Measurements from ENCODE around the gene MKRN1. TPM values are rescaled to one million over a fixed set of nuclear protein-coding genes. Genes with fewer than 3 reads are reported as not detected.
"Not testable (repeated sequence)": the region's sequence is repeated elsewhere in the genome, so short reads cannot be mapped to it uniquely, and the experiment has no call there.

MKRN1 gene
- total RNA-seq, 5 donors from 2014 or later (not counting 1 experiment from before 2014, with no cell fraction given) = 108 to 146 (median 137) TPM

- Histone ChIP-seq H3K9me3 (no peaks in the 10 kb centered on the region), H3K4me1 (ENCODE audit: control insufficient read depth in 1 of 2, extremely low read depth in 1 of 2, insufficient read depth in 2 of 2, low read length in 2 of 2) (no peaks in the 10 kb centered on the region), H3K4me3 (ENCODE audit: control insufficient read depth in 1 of 2, extremely low read depth in 1 of 2, low read length in 1 of 2) (no peak overlapping the region), H3K27me3 (replicated peaks in 1 of 2; ENCODE audit: control insufficient read depth in 2 of 2, extremely low read depth in 1 of 2, insufficient read depth in 2 of 2, low read length in 1 of 2) (peaks cover 0 to 3% of the 10 kb centered on the region in 2 experiments), H3K36me3 (ENCODE audit: control insufficient read depth in 2 of 2, extremely low read depth in 1 of 2, insufficient read depth in 1 of 2, low read length in 1 of 2) (no peaks in the 10 kb centered on the region), H3K27ac (ENCODE audit: low read length) (no peak overlapping the region)
- POLR2A ChIA-PET = interaction anchor here in 1 of 2 donors (0.6 kb wide), 1 partner anchor 9 kb away, joined by 3 read pairs; no protein-coding TSS in a partner anchor
- 93% methylated on average over 2 of the region's 5 CpGs for WGBS (ENCODE audit: insufficient coverage)
- ATAC-seq (replicated peaks in 1 of 4) (no peak), DNase-seq (no peak)
- CTCF ChIA-PET = interaction anchor here in 1 of 2 donors (0.6 kb wide), 1 partner anchor 70 kb away, joined by 4 read pairs; no protein-coding TSS in a partner anchor
- Mint-ChIP-seq H3K4me3 (no peak overlapping the region), H3K4me1 (no peaks in the 10 kb centered on the region), H3K36me3 (no peaks in the 10 kb centered on the region), H3K27ac (no peak overlapping the region), H3K9me3 (no peaks in the 10 kb centered on the region), H3K27me3 (no peaks in the 10 kb centered on the region)
These were observed 27.6 kb upstream of the MKRN1 start for GRCh38 chr7:140506788-140507464.

GRCh38 chr7:140501966-140502365 lies 22.7 kb upstream of the MKRN1 start:
- Histone ChIP-seq H3K9me3 (no peaks in the 10 kb centered on the region), H3K4me3 (ENCODE audit: control insufficient read depth in 1 of 2, extremely low read depth in 1 of 2, low read length in 1 of 2) (no peak overlapping the region), H3K36me3 (ENCODE audit: control insufficient read depth in 2 of 2, extremely low read depth in 1 of 2, insufficient read depth in 1 of 2, low read length in 1 of 2) (no peaks in the 10 kb centered on the region), H3K27ac (ENCODE audit: low read length) (no peak overlapping the region), H3K4me1 (ENCODE audit: control insufficient read depth in 1 of 2, extremely low read depth in 1 of 2, insufficient read depth in 2 of 2, low read length in 2 of 2) (no peaks in the 10 kb centered on the region), H3K27me3 (replicated peaks in 1 of 2; ENCODE audit: control insufficient read depth in 2 of 2, extremely low read depth in 1 of 2, insufficient read depth in 2 of 2, low read length in 1 of 2) (peaks cover 0 to 3% of the 10 kb centered on the region in 2 experiments)
- DNase-seq = no peak
- H3K27me3 Mint-ChIP-seq = no peaks in the 10 kb centered on the region
- POLR2A ChIA-PET = no interaction called here
- no peak for ATAC-seq (replicated peaks in 1 of 4)
- WGBS (ENCODE audit: insufficient coverage) = 93% methylated on average over 5 of the region's 5 CpGs
- no peaks in the 10 kb centered on the region for H3K36me3 Mint-ChIP-seq
- no peaks in the 10 kb centered on the region for H3K9me3 Mint-ChIP-seq
- no peak overlapping the region for H3K4me3 Mint-ChIP-seq
- CTCF ChIA-PET = interaction anchor here in 1 of 2 donors (0.6 to 1.0 kb wide), 2 partner anchors 25 to 26 kb away, joined by 3 to 8 read pairs; no protein-coding TSS in a partner anchor
- no peak overlapping the region for H3K27ac Mint-ChIP-seq
- H3K4me1 Mint-ChIP-seq = no peaks in the 10 kb centered on the region

GRCh38 chr7:140497807-140498206 lies 18.5 kb upstream of the MKRN1 start:
- H3K9me3 ChIP-seq; H3K27me3 ChIP-seq (replicated peaks in 1 of 2; ENCODE audit: control insufficient read depth in 2 of 2, extremely low read depth in 1 of 2, insufficient read depth in 2 of 2, low read length in 1 of 2); ATAC-seq (replicated peaks in 1 of 4); H3K9me3 Mint-ChIP-seq; H3K4me1 ChIP-seq (ENCODE audit: control insufficient read depth in 1 of 2, extremely low read depth in 1 of 2, insufficient read depth in 2 of 2, low read length in 2 of 2); H3K4me3 Mint-ChIP-seq; H3K36me3 ChIP-seq (ENCODE audit: control insufficient read depth in 2 of 2, extremely low read depth in 1 of 2, insufficient read depth in 1 of 2, low read length in 1 of 2); H3K27ac Mint-ChIP-seq; DNase-seq; H3K4me1 Mint-ChIP-seq; H3K27ac ChIP-seq (ENCODE audit: low read length); H3K4me3 ChIP-seq (ENCODE audit: control insufficient read depth in 1 of 2, extremely low read depth in 1 of 2, low read length in 1 of 2); H3K27me3 Mint-ChIP-seq; H3K36me3 Mint-ChIP-seq: not testable (repeated sequence)
- ChIA-PET CTCF (interaction anchor here (0.6 to 0.9 kb wide), 2 partner anchors 21 to 23 kb away, joined by 3 read pairs; no protein-coding TSS in a partner anchor), POLR2A (interaction anchor here in 1 of 2 donors (0.5 kb wide), 1 partner anchor 9 kb away, joined by 3 read pairs; no protein-coding TSS in a partner anchor)
- 100% methylated on average over 1 of the region's 7 CpGs for WGBS (ENCODE audit: insufficient coverage)

- Histone ChIP-seq H3K4me1 (ENCODE audit: control insufficient read depth in 1 of 2, extremely low read depth in 1 of 2, insufficient read depth in 2 of 2, low read length in 2 of 2) (no peaks in the 10 kb centered on the region), H3K36me3 (ENCODE audit: control insufficient read depth in 2 of 2, extremely low read depth in 1 of 2, insufficient read depth in 1 of 2, low read length in 1 of 2) (no peaks in the 10 kb centered on the region), H3K27me3 (replicated peaks in 1 of 2; ENCODE audit: control insufficient read depth in 2 of 2, extremely low read depth in 1 of 2, insufficient read depth in 2 of 2, low read length in 1 of 2) (no peaks in the 10 kb centered on the region), H3K9me3 (no peaks in the 10 kb centered on the region), H3K27ac (ENCODE audit: low read length) (no peak overlapping the region), H3K4me3 (ENCODE audit: control insufficient read depth in 1 of 2, extremely low read depth in 1 of 2, low read length in 1 of 2) (no peak overlapping the region)
- ChIA-PET POLR2A (no interaction called here), CTCF (interaction anchor here in 1 of 2 donors (0.9 kb wide), 1 partner anchor 23 kb away, joined by 3 read pairs; no protein-coding TSS in a partner anchor)
- Mint-ChIP-seq H3K4me3 (no peak overlapping the region), H3K36me3 (no peaks in the 10 kb centered on the region), H3K9me3 (no peaks in the 10 kb centered on the region), H3K4me1 (peaks cover 0 to 2% (median 0%) of the 10 kb centered on the region in 3 donors), H3K27me3 (no peaks in the 10 kb centered on the region), H3K27ac (no peak overlapping the region)
- ATAC-seq (replicated peaks in 1 of 4) = no peak
- DNase-seq = no peak
- WGBS (ENCODE audit: insufficient coverage) = no CpG with 5 or more reads among the region's 5 CpGs
These were observed 18.0 kb upstream of the MKRN1 start for GRCh38 chr7:140497241-140497769.

GRCh38 chr7:140495514-140496097 lies 16.3 kb upstream of the MKRN1 start:
- H3K9me3 ChIP-seq = no peaks in the 10 kb centered on the region
- ChIA-PET CTCF (interaction anchor here (1.0 to 4.9 kb wide), 2 partner anchors 18 to 162 kb away, joined by 6 to 44 read pairs; no protein-coding TSS in a partner anchor), POLR2A (interaction anchor here in 1 of 2 donors (0.6 kb wide), 1 partner anchor 18 kb away, joined by 5 read pairs; no protein-coding TSS in a partner anchor)
- Mint-ChIP-seq H3K9me3 (no peaks in the 10 kb centered on the region), H3K27ac (no peak overlapping the region), H3K4me3 (no peak overlapping the region), H3K4me1 (peaks cover 0 to 2% (median 0%) of the 10 kb centered on the region in 3 donors), H3K27me3 (no peaks in the 10 kb centered on the region), H3K36me3 (no peaks in the 10 kb centered on the region)
- H3K36me3 ChIP-seq (ENCODE audit: control insufficient read depth in 2 of 2, extremely low read depth in 1 of 2, insufficient read depth in 1 of 2, low read length in 1 of 2) = no peaks in the 10 kb centered on the region
- H3K27ac ChIP-seq (ENCODE audit: low read length) = no peak overlapping the region
- no peaks in the 10 kb centered on the region for H3K4me1 ChIP-seq (ENCODE audit: control insufficient read depth in 1 of 2, extremely low read depth in 1 of 2, insufficient read depth in 2 of 2, low read length in 2 of 2)
- no peaks in the 10 kb centered on the region for H3K27me3 ChIP-seq (replicated peaks in 1 of 2; ENCODE audit: control insufficient read depth in 2 of 2, extremely low read depth in 1 of 2, insufficient read depth in 2 of 2, low read length in 1 of 2)
- DNase-seq (no peak), ATAC-seq (replicated peaks in 1 of 4) (no peak)
- H3K4me3 ChIP-seq (ENCODE audit: control insufficient read depth in 1 of 2, extremely low read depth in 1 of 2, low read length in 1 of 2) = no peak overlapping the region
- 100% methylated on average over 3 of the region's 9 CpGs for WGBS (ENCODE audit: insufficient coverage)

- whole genome bisulfite sequencing (ENCODE audit: insufficient coverage) = 98% methylated on average over 9 of the region's 9 CpGs
- H3K36me3 Mint-ChIP-seq = no peaks in the 10 kb centered on the region
- no peaks in the 10 kb centered on the region for H3K27me3 Mint-ChIP-seq
- H3K9me3 Mint-ChIP-seq = no peaks in the 10 kb centered on the region
- DNase-seq (no peak), ATAC-seq (replicated peaks in 1 of 4) (no peak)
- Histone ChIP-seq H3K36me3 (ENCODE audit: control insufficient read depth in 2 of 2, extremely low read depth in 1 of 2, insufficient read depth in 1 of 2, low read length in 1 of 2) (no peaks in the 10 kb centered on the region), H3K9me3 (no peaks in the 10 kb centered on the region), H3K4me1 (ENCODE audit: control insufficient read depth in 1 of 2, extremely low read depth in 1 of 2, insufficient read depth in 2 of 2, low read length in 2 of 2) (no peaks in the 10 kb centered on the region), H3K4me3 (ENCODE audit: control insufficient read depth in 1 of 2, extremely low read depth in 1 of 2, low read length in 1 of 2) (no peak overlapping the region), H3K27ac (ENCODE audit: low read length) (no peak overlapping the region), H3K27me3 (replicated peaks in 1 of 2; ENCODE audit: control insufficient read depth in 2 of 2, extremely low read depth in 1 of 2, insufficient read depth in 2 of 2, low read length in 1 of 2) (no peaks in the 10 kb centered on the region)
- POLR2A ChIA-PET = interaction anchor here in 1 of 2 donors (0.5 to 0.6 kb wide), 2 partner anchors 18 to 127 kb away, joined by 5 read pairs; no protein-coding TSS in a partner anchor
- CTCF ChIA-PET = interaction anchor here (0.7 to 4.9 kb wide), 5 partner anchors 18 to 1038 kb away, joined by 3 to 44 read pairs (median 4); no protein-coding TSS in a partner anchor
- peaks cover 0 to 2% (median 0%) of the 10 kb centered on the region in 3 donors for H3K4me1 Mint-ChIP-seq
- H3K27ac Mint-ChIP-seq = no peak overlapping the region
- no peak overlapping the region for H3K4me3 Mint-ChIP-seq
These were observed 15.6 kb upstream of the MKRN1 start for GRCh38 chr7:140494867-140495266.
